OCI-LY1 (cell line): ENCODE measurements around the gene RAET1G.

Experiments used
- EZH2 ChIP-seq: fragments of 200-600 bp; sonication (generic), shearing (Covaris generic); IDR thresholded peaks from 2 replicates; pipeline ENCODE4 v1.8.0; 2017; ENCODE audit warnings: borderline replicate concordance, mixed run types, mild to moderate bottlenecking, antibody characterized with exemption, low read length, moderate library complexity, mixed read lengths
- TF ChIP-seq, protein P1 (sequence below): fragments of 200-600 bp; sonication (generic), shearing (Covaris generic); IDR thresholded peaks from 2 replicates; pipeline ENCODE4 v1.5.1; 2017; ENCODE audit warnings: mild to moderate bottlenecking, antibody characterized with exemption, low read length, moderate library complexity, mixed read lengths

DNA sequence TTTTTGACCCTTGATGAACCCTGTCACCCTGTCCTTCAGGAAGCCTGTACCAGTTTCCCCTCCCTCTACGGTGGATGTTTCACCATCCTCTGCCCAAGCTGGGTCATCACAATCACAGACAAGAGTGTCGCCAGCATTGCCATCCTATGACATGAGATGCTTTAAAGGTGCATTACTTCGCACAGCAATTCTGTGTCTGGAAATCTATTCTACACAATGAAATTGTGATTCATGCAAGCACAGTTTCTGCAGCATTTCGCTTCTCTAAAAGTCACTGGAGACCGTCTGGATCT lies 16.4 kb upstream of the RAET1G start:
- TF ChIP-seq, protein P1, sequence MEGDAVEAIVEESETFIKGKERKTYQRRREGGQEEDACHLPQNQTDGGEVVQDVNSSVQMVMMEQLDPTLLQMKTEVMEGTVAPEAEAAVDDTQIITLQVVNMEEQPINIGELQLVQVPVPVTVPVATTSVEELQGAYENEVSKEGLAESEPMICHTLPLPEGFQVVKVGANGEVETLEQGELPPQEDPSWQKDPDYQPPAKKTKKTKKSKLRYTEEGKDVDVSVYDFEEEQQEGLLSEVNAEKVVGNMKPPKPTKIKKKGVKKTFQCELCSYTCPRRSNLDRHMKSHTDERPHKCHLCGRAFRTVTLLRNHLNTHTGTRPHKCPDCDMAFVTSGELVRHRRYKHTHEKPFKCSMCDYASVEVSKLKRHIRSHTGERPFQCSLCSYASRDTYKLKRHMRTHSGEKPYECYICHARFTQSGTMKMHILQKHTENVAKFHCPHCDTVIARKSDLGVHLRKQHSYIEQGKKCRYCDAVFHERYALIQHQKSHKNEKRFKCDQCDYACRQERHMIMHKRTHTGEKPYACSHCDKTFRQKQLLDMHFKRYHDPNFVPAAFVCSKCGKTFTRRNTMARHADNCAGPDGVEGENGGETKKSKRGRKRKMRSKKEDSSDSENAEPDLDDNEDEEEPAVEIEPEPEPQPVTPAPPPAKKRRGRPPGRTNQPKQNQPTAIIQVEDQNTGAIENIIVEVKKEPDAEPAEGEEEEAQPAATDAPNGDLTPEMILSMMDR: no peak
- TF ChIP-seq EZH2: no peak
